HG02840 (cell line): ENCODE results near the gene SLC28A3.

ENCODE experiments used
- ATAC-seq: cut with Tn5 transposase; IDR thresholded peaks from one replicate; pipeline ENCODE4 v1.9.1; 2021; ENCODE audit warnings: mild to moderate bottlenecking, moderate library complexity, moderate number of reproducible peaks; ENCODE audit not compliant: unreplicated experiment, low FRiP score

SLC28A3 gene

GRCh38 chr9:84304166-84304565 lies 36.4 kb downstream of the SLC28A3 start:
- no peak for ATAC-seq

GRCh38 chr9:84303061-84303460 lies 37.5 kb downstream of the SLC28A3 start:
- no peak for ATAC-seq

GRCh38 chr9:84301851-84302250 lies 38.7 kb downstream of the SLC28A3 start:
- ATAC-seq, result no peak

- ATAC-seq, result no peak
These were observed 40.3 kb downstream of the SLC28A3 start for GRCh38 chr9:84300271-84300670.

GRCh38 chr9:84297162-84297821 lies 43.3 kb downstream of the SLC28A3 start:
- ATAC-seq, result no peak

- ATAC-seq, result peak; percentile 46
These were observed 44.3 kb downstream of the SLC28A3 start for GRCh38 chr9:84296146-84296843.

- no peak for ATAC-seq
These were observed 46.2 kb downstream of the SLC28A3 start for GRCh38 chr9:84294241-84294950.

- peak; percentile 52 for ATAC-seq
These were observed 47.4 kb downstream of the SLC28A3 start for GRCh38 chr9:84293001-84293798.

- no peak for ATAC-seq
These were observed 55.2 kb downstream of the SLC28A3 start for GRCh38 chr9:84285381-84285780.

GRCh38 chr9:84283946-84284345 lies 56.6 kb downstream of the SLC28A3 start:
- ATAC-seq, result no peak

GRCh38 chr9:84278130-84278529 lies 62.4 kb downstream of the SLC28A3 start:
- ATAC-seq, result no peak

- no peak for ATAC-seq
These were observed 62.9 kb downstream of the SLC28A3 start for GRCh38 chr9:84277646-84278045.

GRCh38 chr9:84276741-84277140 lies 63.8 kb downstream of the SLC28A3 start:
- ATAC-seq, result no peak

- no peak for ATAC-seq
These were observed 68.5 kb downstream of the SLC28A3 start for GRCh38 chr9:84271921-84272556.

- peak; percentile 82 for ATAC-seq
These were observed 69.0 kb downstream of the SLC28A3 start for GRCh38 chr9:84271531-84271900.

- peak; percentile 17 for ATAC-seq
These were observed 69.6 kb downstream of the SLC28A3 start for GRCh38 chr9:84270847-84271530.

- ATAC-seq, result no peak
These were observed 74.4 kb downstream of the SLC28A3 start for GRCh38 chr9:84266087-84266561.

- ATAC-seq, result no peak
These were observed 76.1 kb downstream of the SLC28A3 start for GRCh38 chr9:84264307-84265029.
